Upper lobe of left lung (tissue), 6 donors: ENCODE measurements around the gene ATG4B. TPM values are rescaled to one million over a fixed set of nuclear protein-coding genes. Genes with fewer than 3 reads are reported as not detected.

ENCODE experiments used
- ATAC-seq, 2 donors: fragments of 200-7000 bp; cut with Tn5 transposase; one replicate each; pipeline ENCODE4 v1.9.1; 2022; ENCODE audit warnings: mild to moderate bottlenecking in 2 of 2, moderate library complexity in 2 of 2; ENCODE audit not compliant: low FRiP score in 2 of 2
- DNase-seq, 2 donors: peaks; one replicate each; pipeline ENCODE4 v3.0.0-alpha.2; 2019 to 2020
- H3K27ac ChIP-seq, 4 donors: fragments of 200-600 bp; sonication (generic); one replicate each; pipeline ENCODE4 v1.5.1; 2016 to 2019
- H3K27me3 ChIP-seq, 4 donors: fragments of 200-600 bp; sonication (generic); one replicate each; pipeline ENCODE4 v1.5.1; 2017 to 2019
- H3K36me3 ChIP-seq, 4 donors: fragments of 200-600 bp; sonication (generic); one replicate each; pipeline ENCODE4 v1.5.1; 2016 to 2019
- H3K4me1 ChIP-seq, 4 donors: fragments of 200-600 bp; sonication (generic); one replicate each; pipeline ENCODE4 v1.5.1; 2018 to 2019
- H3K4me3 ChIP-seq, 4 donors: fragments of 200-600 bp; sonication (generic); one replicate each; pipeline ENCODE4 v1.5.1; 2017 to 2019; ENCODE audit warnings: mild to moderate bottlenecking in 2 of 4, moderate library complexity in 1 of 4
- H3K9me3 ChIP-seq, 4 donors: fragments of 200-600 bp; sonication (generic); one replicate each; pipeline ENCODE4 v1.5.1; 2018 to 2019
- EP300 ChIP-seq, 4 donors: sonication (generic); formaldehyde crosslinking; IDR thresholded peaks; one replicate each; pipeline ENCODE4 v1.5.1; 2017; ENCODE audit warnings: antibody characterized with exemption in 4 of 4, control low read depth in 2 of 4
- POLR2A ChIP-seq, 4 donors: fragments of 450-650 bp; IDR thresholded peaks; one replicate each; pipeline ENCODE4 v1.5.1; 2016 to 2017; ENCODE audit warnings: antibody characterized with exemption in 4 of 4, mild to moderate bottlenecking in 2 of 4
- POLR2AphosphoS5 ChIP-seq, 2 donors: sonication (generic); formaldehyde crosslinking; IDR thresholded peaks; one replicate each; pipeline ENCODE4 v1.5.1; 2017; ENCODE audit warnings: antibody characterized with exemption in 2 of 2
- WGBS, 2 donors: methylation state at CpG; one replicate each; pipeline ENCODE4 v1.1.5; 2017 to 2018; 5-methylcytosine and 5-hydroxymethylcytosine counted together
- total RNA-seq, 6 donors: library from RNA; depleted of rRNA in 4 of 6; stranded (reverse); fragments of >200 nt in 4 of 6; gene quantifications; one replicate each; pipeline versions ENCODE4 v1.1.0 to v1.2.1, GENCODE V29; 2016 to 2021
- TF ChIP-seq, protein P1 (sequence below), 6 experiments: fragments of 450-650 bp in 4 of 6; fragments of 200-600 bp in 2 of 6; sonication (generic) in 2 of 6; IDR thresholded peaks; one replicate each; pipeline ENCODE4 v1.5.1; 2016 to 2019; ENCODE audit warnings: antibody characterized with exemption in 6 of 6
- donor health status: DM: no; HTN: no; CAD: no; lungs with moderate emphysema.
- donor health status: DM: no; HTN: yes; CAD: no; lungs with severe emphysema.

Gene ATG4B
- total RNA-seq, 6 donors from 2014 or later: 53.1 to 213 (median 68.1) TPM

GRCh38 chr2:241690202-241690717, 52.8 kb downstream of the ATG4B start:
- Histone ChIP-seq H3K27ac (no peak overlapping the region), H3K36me3 (peaks cover 0 to 35% (median 9%) of the 10 kb centered on the region in 4 donors), H3K4me1 (peaks cover 20 to 38% (median 25%) of the 10 kb centered on the region in 4 donors), H3K27me3 (no peaks in the 10 kb centered on the region), H3K4me3 (no peak overlapping the region), H3K9me3 (no peaks in the 10 kb centered on the region)
- DNase-seq (no peak), ATAC-seq (no peak)
- whole genome bisulfite sequencing, 2 donors: 83 to 86% methylated on average over 2 to 6 of the region's 6 CpGs
- TF ChIP-seq POLR2A (IDR thresholded peaks at IDR 0.05): no peak
- no peak for TF ChIP-seq EP300 (IDR thresholded peaks at IDR 0.05)
- TF ChIP-seq POLR2AphosphoS5 (IDR thresholded peaks at IDR 0.05): no peak
- TF ChIP-seq, protein P1, sequence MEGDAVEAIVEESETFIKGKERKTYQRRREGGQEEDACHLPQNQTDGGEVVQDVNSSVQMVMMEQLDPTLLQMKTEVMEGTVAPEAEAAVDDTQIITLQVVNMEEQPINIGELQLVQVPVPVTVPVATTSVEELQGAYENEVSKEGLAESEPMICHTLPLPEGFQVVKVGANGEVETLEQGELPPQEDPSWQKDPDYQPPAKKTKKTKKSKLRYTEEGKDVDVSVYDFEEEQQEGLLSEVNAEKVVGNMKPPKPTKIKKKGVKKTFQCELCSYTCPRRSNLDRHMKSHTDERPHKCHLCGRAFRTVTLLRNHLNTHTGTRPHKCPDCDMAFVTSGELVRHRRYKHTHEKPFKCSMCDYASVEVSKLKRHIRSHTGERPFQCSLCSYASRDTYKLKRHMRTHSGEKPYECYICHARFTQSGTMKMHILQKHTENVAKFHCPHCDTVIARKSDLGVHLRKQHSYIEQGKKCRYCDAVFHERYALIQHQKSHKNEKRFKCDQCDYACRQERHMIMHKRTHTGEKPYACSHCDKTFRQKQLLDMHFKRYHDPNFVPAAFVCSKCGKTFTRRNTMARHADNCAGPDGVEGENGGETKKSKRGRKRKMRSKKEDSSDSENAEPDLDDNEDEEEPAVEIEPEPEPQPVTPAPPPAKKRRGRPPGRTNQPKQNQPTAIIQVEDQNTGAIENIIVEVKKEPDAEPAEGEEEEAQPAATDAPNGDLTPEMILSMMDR (IDR thresholded peaks at IDR 0.05): no peak

- H3K4me3 ChIP-seq: no peak overlapping the region
- H3K36me3 ChIP-seq: peaks cover 0 to 42% (median 9%) of the 10 kb centered on the region in 4 donors
- no peaks in the 10 kb centered on the region for H3K27me3 ChIP-seq
- ATAC-seq (no peak), DNase-seq (no peak)
- WGBS, 2 donors: 89 to 97% methylated on average over 6 of the region's 6 CpGs
- TF ChIP-seq POLR2A (IDR thresholded peaks at IDR 0.05) (no peak), POLR2AphosphoS5 (IDR thresholded peaks at IDR 0.05) (no peak), EP300 (IDR thresholded peaks at IDR 0.05) (no peak)
- TF ChIP-seq, protein P1 (IDR thresholded peaks at IDR 0.05): no peak
- H3K4me1 ChIP-seq: peaks cover 15 to 27% (median 18%) of the 10 kb centered on the region in 4 donors
- H3K27ac ChIP-seq: no peak overlapping the region
- H3K9me3 ChIP-seq: no peaks in the 10 kb centered on the region
These were observed 55.0 kb downstream of the ATG4B start for GRCh38 chr2:241692448-241692847.

DNA sequence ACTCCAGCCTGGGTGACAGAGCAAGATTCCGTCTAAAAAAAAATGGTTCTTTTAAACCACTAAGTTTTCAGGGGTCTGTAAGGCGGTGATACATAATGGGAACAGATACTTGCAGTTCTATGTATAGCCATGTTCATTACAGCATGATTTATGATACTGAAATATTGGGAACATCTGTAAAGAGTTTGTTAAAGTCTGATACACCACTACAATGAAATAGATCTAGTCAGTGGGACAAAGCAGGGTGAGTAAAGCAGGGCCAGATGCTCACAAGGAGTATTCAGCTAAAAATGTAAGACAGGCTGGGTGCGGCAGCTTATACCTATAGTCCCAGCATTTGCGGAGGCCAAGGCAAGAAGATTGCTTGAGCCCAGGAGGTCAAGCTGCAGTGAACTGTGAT, 58.2 kb downstream of the ATG4B start:
- H3K27me3 ChIP-seq: no peaks in the 10 kb centered on the region
- ATAC-seq (no peak), DNase-seq (no peak)
- TF ChIP-seq EP300 (IDR thresholded peaks at IDR 0.05): no peak
- no peak for TF ChIP-seq POLR2A (IDR thresholded peaks at IDR 0.05)
- TF ChIP-seq, protein P1 (IDR thresholded peaks at IDR 0.05): no peak
- TF ChIP-seq POLR2AphosphoS5 (IDR thresholded peaks at IDR 0.05): no peak
- peaks cover under 1 to 3% (median 2%) of the 10 kb centered on the region in 4 donors for H3K4me1 ChIP-seq
- H3K9me3 ChIP-seq: no peaks in the 10 kb centered on the region
- no peak overlapping the region for H3K4me3 ChIP-seq
- H3K27ac ChIP-seq: no peak overlapping the region
- H3K36me3 ChIP-seq: peaks cover 0 to 34% (median 7%) of the 10 kb centered on the region in 4 donors
- WGBS, 2 donors: 97 to 100% methylated on average over 4 of the region's 4 CpGs

- peak overlapping the region; percentile 87 to 95 (median 93) for H3K27ac ChIP-seq
- ATAC-seq (no peak), DNase-seq (no peak)
- H3K4me3 ChIP-seq: peak overlapping the region; percentile 81 to 97 (median 92)
- TF ChIP-seq POLR2A (IDR thresholded peaks at IDR 0.05): no peak
- TF ChIP-seq, protein P1 (IDR thresholded peaks at IDR 0.05): peak in 3 of 6 experiments; percentile 36 to 63 (median 44)
- no peaks in the 10 kb centered on the region for H3K9me3 ChIP-seq
- WGBS, 2 donors: 0 to 2% methylated on average over 17 of the region's 17 CpGs
- peaks cover 0 to 12% (median 7%) of the 10 kb centered on the region in 4 donors for H3K36me3 ChIP-seq
- H3K27me3 ChIP-seq: no peaks in the 10 kb centered on the region
- peaks cover 11 to 26% (median 19%) of the 10 kb centered on the region in 4 donors for H3K4me1 ChIP-seq
These were observed 63.6 kb downstream of the ATG4B start for GRCh38 chr2:241701149-241701398.
